Measurements from ENCODE around the gene SERPINA1.

The SERPINA1 gene

GRCh38 chr14:94345344-94346064, 42.9 kb downstream of the SERPINA1 start:
- DNase-seq, result no peak

DNA sequence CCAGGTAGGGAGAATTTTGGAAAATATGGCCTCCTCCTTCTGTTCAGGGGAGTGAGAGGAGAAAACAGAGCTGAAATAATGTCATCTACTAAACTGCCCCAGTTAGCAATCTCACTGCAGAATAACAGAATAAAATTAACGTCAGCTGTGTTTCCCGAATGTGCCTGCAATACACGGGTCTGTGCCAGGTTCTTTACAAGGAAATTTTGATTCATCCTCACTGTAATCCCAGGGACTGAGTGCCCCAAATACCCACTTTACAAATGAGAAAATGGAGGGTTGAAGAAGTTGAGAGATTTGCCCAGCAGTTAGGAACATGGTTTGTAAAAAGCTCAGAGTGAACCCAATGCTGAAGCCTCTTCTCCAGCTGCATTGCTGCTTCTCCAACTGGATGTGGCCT, 44.0 kb downstream of the SERPINA1 start:
- DNase-seq, result no peak

GRCh38 chr14:94343238-94344005, 45.0 kb downstream of the SERPINA1 start:
- no peak for DNase-seq

DNA sequence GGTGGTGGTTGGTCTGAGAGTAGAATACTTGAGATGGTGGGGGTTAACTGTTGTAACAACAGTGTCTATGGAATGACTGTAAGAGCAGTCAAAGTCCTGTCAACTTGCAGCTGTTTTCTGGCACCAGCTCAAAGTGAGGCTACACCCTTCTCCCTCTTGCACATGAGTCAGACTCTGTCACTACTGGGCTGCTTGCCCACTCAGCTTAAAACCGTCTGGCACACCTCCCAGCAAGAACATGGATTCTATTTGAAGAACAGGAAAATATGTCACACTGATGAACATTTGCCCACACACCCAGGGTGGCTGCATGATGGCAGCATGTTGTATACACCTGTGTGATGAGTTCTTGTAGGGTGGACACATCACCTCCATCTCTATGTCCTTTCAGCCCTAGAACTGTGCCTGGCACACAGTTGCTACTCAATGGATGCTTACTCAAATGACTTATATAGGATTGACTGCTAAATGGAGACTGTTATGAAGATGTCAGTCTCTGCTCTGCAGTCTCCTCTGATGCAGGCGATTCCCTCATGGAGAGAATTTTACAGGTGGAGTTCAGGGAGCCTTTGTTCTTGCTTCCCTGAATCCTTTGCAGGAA, 46.0 kb downstream of the SERPINA1 start:
- peak; percentile 77 for DNase-seq

- DNase-seq, result peak; percentile 56
Measured at GRCh38 chr14:94341656-94342333, 46.6 kb downstream of the SERPINA1 start.

GRCh38 chr14:94340533-94340932, 47.9 kb downstream of the SERPINA1 start:
- DNase-seq, result no peak

DNA sequence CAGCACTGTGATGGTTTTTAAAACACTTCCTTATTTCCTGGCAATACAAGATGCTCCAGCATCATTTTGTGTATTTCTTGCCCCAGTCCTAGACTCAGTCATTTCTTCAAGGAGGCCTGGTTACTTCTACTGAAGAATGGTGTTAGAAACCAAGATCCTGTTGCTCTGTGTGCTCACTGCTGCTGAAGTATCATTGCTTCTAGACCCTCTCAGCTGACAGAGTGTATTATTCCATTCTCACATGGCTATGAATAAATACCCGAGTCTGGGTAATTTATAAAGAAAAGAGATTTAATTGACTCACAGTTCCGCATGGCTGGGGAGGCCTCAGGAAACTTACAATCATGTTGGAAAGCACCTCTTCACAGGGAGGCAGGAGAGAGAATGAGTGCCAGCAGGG, 50.4 kb downstream of the SERPINA1 start:
- no peak for DNase-seq

GRCh38 chr14:94337274-94337673, 51.1 kb downstream of the SERPINA1 start:
- no peak for DNase-seq

DNA sequence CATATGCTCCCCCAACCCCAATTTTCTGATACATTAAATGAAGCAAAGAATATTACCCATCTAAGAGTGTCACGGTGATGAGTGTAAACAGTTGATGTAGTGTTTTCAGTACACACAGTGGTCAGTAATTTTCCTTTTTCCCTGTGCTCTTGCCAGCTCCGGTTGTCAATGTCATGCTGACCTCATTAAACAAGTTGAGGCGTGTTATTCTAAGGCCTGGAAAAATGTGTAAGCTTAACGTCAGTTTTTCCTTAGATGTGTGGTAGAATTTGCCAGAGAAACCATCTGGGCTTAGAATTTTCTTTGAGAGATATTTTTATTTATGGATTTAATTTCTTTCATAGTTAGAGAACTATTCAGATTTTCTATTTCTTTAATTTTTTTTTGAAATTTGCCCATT, 53.5 kb downstream of the SERPINA1 start:
- DNase-seq, result peak; percentile 11

DNA sequence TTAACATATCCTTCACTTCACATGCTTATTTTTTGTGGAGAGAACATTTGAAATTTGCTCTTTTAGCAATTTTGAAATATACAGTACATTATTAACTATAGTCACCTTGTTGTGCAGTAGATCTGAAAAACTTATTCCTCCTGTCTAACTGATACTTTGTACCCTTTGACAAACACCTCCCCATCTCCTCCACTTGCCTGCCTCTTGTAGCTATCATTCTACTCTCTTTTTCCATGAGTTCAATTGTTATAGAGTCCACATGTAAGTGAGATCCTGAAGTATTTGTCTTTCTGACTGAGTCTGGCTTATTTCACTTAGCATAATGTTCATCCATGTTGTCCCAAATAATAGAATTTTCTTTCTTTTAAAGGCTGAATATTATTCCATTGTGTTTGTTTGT, 55.8 kb downstream of the SERPINA1 start:
- DNase-seq, result no peak

GRCh38 chr14:94332063-94332583, 56.3 kb downstream of the SERPINA1 start:
- no peak for DNase-seq

- no peak for DNase-seq
Measured at GRCh38 chr14:94331462-94331861, 56.9 kb downstream of the SERPINA1 start.

- DNase-seq, result no peak
Measured at GRCh38 chr14:94330857-94331256, 57.5 kb downstream of the SERPINA1 start.

GRCh38 chr14:94330432-94330831, 58.0 kb downstream of the SERPINA1 start:
- no peak for DNase-seq

DNA sequence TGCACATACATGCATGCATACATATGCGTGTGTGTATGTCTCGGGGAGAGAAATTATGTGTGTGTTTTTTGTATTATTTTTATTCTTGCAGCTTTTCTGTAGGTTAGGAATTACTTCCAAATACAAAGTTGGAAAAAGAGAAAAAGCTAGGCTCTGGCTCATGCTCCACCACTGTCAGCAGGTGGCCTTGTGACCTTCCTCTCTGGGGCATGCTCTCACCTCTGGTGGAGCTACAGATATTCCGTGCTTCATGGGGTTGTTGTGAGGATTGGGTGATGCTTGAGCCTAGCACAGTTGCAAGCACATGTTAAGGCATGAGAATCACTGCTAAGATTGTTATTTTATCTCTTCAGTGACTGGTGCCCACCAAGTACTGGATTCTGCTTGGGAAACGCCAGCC, 58.5 kb downstream of the SERPINA1 start:
- DNase-seq, result no peak

DNA sequence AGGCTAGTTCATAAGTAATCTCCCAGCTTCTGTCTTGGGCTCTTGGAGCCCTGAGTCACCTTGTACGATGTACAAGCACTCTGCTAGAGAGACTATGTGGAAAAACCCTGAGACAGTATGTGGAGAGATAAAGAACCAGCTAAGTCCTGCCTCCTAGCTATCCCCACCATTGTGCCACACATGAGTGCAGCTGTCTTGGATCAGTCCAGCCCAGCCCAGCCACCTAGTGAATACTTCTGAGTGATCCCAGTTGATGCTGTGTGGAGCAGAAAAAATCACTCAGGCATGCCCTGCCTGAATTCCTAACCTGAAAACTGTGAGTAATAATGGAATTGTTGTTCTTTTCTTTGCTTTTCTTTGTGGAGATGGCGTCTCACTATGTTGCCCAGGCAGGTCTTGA, 60.2 kb downstream of the SERPINA1 start:
- DNase-seq, result no peak
